Measurements from ENCODE around the gene CDC20. TPM values are rescaled to one million over a fixed set of nuclear protein-coding genes. Genes with fewer than 3 reads are reported as not detected.

The CDC20 gene
- total and polyA plus RNA-seq, 12 donors, result 0.32 to 12.8 (median 2.3) TPM

- DNase-seq, result peak in 4 of 7 donors; percentile 33 to 49 (median 44)
- Histone ChIP-seq H3K4me3 (no peak overlapping the region), H3K9me3 (replicated peaks in 1 of 3) (no peaks in the 10 kb centered on the region), H3K4me1 (replicated peaks in 1 of 2) (peaks cover 0 to 6% of the 10 kb centered on the region in 2 donors), H3K27me3 (no peaks in the 10 kb centered on the region), H3K36me3 (replicated peaks in 1 of 2) (no peaks in the 10 kb centered on the region), H3K27ac (no peak overlapping the region)
- 33 to 71% (median 60%) methylated on average over 4 of the region's 4 CpGs for WGBS, 4 donors
- intact Hi-C loops (cut with DNase I), result no loop called here
- TF ChIP-seq POLR2A (IDR thresholded peaks at IDR 0.05), result no peak
- TF ChIP-seq CTCF (IDR thresholded peaks at IDR 0.05), result no peak
These were observed 40.0 kb upstream of the CDC20 start for GRCh38 chr1:43318831-43319230.

GRCh38 chr1:43319288-43319687, 39.5 kb upstream of the CDC20 start:
- intact Hi-C loops (cut with DNase I), result no loop called here
- no peaks in the 10 kb centered on the region for H3K36me3 ChIP-seq (replicated peaks in 1 of 2)
- H3K4me1 ChIP-seq (replicated peaks in 1 of 2), result peaks cover 0 to 6% of the 10 kb centered on the region in 2 donors
- 92 to 98% (median 97%) methylated on average over 4 to 5 of the region's 5 CpGs for WGBS, 4 donors
- no peaks in the 10 kb centered on the region for H3K9me3 ChIP-seq (replicated peaks in 1 of 3)
- TF ChIP-seq POLR2A (IDR thresholded peaks at IDR 0.05), result no peak
- no peak for TF ChIP-seq CTCF (IDR thresholded peaks at IDR 0.05)
- H3K27me3 ChIP-seq, result no peaks in the 10 kb centered on the region
- no peak overlapping the region for H3K4me3 ChIP-seq
- no peak overlapping the region for H3K27ac ChIP-seq
- DNase-seq, result no peak

GRCh38 chr1:43319766-43320165, 39.0 kb upstream of the CDC20 start:
- no peak for DNase-seq
- H3K9me3 ChIP-seq (replicated peaks in 1 of 3), result no peaks in the 10 kb centered on the region
- no peaks in the 10 kb centered on the region for H3K36me3 ChIP-seq (replicated peaks in 1 of 2)
- H3K4me3 ChIP-seq, result no peak overlapping the region
- peaks cover 0 to 6% of the 10 kb centered on the region in 2 donors for H3K4me1 ChIP-seq (replicated peaks in 1 of 2)
- H3K27me3 ChIP-seq, result no peaks in the 10 kb centered on the region
- no peak overlapping the region for H3K27ac ChIP-seq
- TF ChIP-seq POLR2A (IDR thresholded peaks at IDR 0.05) (no peak), CTCF (IDR thresholded peaks at IDR 0.05) (no peak)
- intact Hi-C loops (cut with DNase I), result no loop called here
- 66 to 100% (median 91%) methylated on average over 2 to 3 of the region's 3 CpGs for WGBS, 4 donors

GRCh38 chr1:43321331-43321891, 37.4 kb upstream of the CDC20 start:
- H3K36me3 ChIP-seq (replicated peaks in 1 of 2), result no peaks in the 10 kb centered on the region
- peak overlapping the region in 1 of 5 donors; percentile 31 for H3K27ac ChIP-seq
- intact Hi-C loops (cut with DNase I), result no loop called here
- DNase-seq, result peak; percentile 46 to 73 (median 64)
- no peak for TF ChIP-seq POLR2A (IDR thresholded peaks at IDR 0.05)
- TF ChIP-seq CTCF (IDR thresholded peaks at IDR 0.05), result no peak
- H3K4me3 ChIP-seq, result no peak overlapping the region
- 59 to 71% (median 62%) methylated on average over 7 to 16 of the region's 16 CpGs for whole genome bisulfite sequencing, 4 donors
- H3K27me3 ChIP-seq, result no peaks in the 10 kb centered on the region
- peaks cover 0 to 6% of the 10 kb centered on the region in 2 donors for H3K4me1 ChIP-seq (replicated peaks in 1 of 2)
- no peaks in the 10 kb centered on the region for H3K9me3 ChIP-seq (replicated peaks in 1 of 3)

Measured in adrenal gland (tissue), 12 donors.